DOHH2 (cell line): ENCODE data around the gene SKAP1.

ENCODE experiments used
- H3F3A ChIP-seq: fragments of 200-600 bp; sonication (generic), shearing (Covaris generic); 2 replicates; pipeline ENCODE4 v1.6.0; 2016; ENCODE audit warnings: antibody characterized with exemption, mild to moderate bottlenecking; ENCODE audit not compliant: control insufficient read depth, insufficient read depth
- H3K27ac ChIP-seq: fragments of 200-600 bp; sonication (generic); 2 replicates; pipeline ENCODE4 v1.5.1; 2014; ENCODE audit warnings: low read depth, mild to moderate bottlenecking, low read length, moderate library complexity
- H3K27me3 ChIP-seq: fragments of 200-600 bp; sonication (generic); 2 replicates; pipeline ENCODE4 v1.6.1; 2014; ENCODE audit warnings: mild to moderate bottlenecking, low read length, mixed read lengths; ENCODE audit not compliant: control insufficient read depth
- H3K36me3 ChIP-seq: fragments of 200-600 bp; sonication (generic); 2 replicates; pipeline ENCODE4 v1.6.1; 2014; ENCODE audit warnings: mild to moderate bottlenecking, low read length, moderate library complexity, mixed read lengths; ENCODE audit not compliant: control insufficient read depth
- H3K4me1 ChIP-seq: fragments of 200-600 bp; sonication (generic); 2 replicates; pipeline ENCODE4 v1.6.1; 2014; ENCODE audit warnings: mild to moderate bottlenecking, low read length, mixed read lengths; ENCODE audit not compliant: control insufficient read depth
- H3K4me2 ChIP-seq: fragments of 200-600 bp; sonication (generic); 2 replicates; pipeline ENCODE4 v1.6.0; 2014; ENCODE audit warnings: mild to moderate bottlenecking, low read length, moderate library complexity
- H3K4me3 ChIP-seq: fragments of 200-600 bp; sonication (generic); 2 replicates; pipeline ENCODE4 v1.5.1; 2014; ENCODE audit warnings: mild to moderate bottlenecking, low read length, mixed read lengths
- H3K79me2 ChIP-seq: fragments of 200-600 bp; sonication (generic); 2 replicates; pipeline ENCODE4 v1.6.1; 2014; ENCODE audit warnings: mild to moderate bottlenecking, low read length, mixed read lengths; ENCODE audit not compliant: control insufficient read depth
- H3K9me2 ChIP-seq: fragments of 200-600 bp; sonication (generic); replicated peaks from 2 replicates; pipeline ENCODE4 v1.6.1; 2014; ENCODE audit warnings: mild to moderate bottlenecking, low read length, mixed read lengths; ENCODE audit not compliant: control insufficient read depth
- H3K9me3 ChIP-seq: fragments of 200-600 bp; sonication (generic); 2 replicates; pipeline ENCODE4 v1.6.1; 2014; ENCODE audit warnings: antibody characterized with exemption, low read length, mixed read lengths; ENCODE audit not compliant: control insufficient read depth, insufficient read depth
- H4K20me1 ChIP-seq: fragments of 200-600 bp; sonication (generic); 2 replicates; pipeline ENCODE4 v1.6.0; 2014; ENCODE audit warnings: low read depth, mild to moderate bottlenecking, antibody characterized with exemption, low read length, moderate library complexity; ENCODE audit not compliant: control insufficient read depth, insufficient read depth
- CTCF ChIP-seq: fragments of 200-600 bp; sonication (generic); IDR thresholded peaks from one replicate; pipeline ENCODE4 v1.5.1; 2014; ENCODE audit warnings: antibody characterized with exemption, mild to moderate bottlenecking, low read depth, low read length; ENCODE audit not compliant: poor library complexity, severe bottlenecking
- EZH2phosphoT487 ChIP-seq: fragments of 200-600 bp; sonication (generic); IDR thresholded peaks from 2 replicates; pipeline ENCODE4 v1.6.1; 2017; ENCODE audit warnings: borderline replicate concordance, mild to moderate bottlenecking, antibody characterized with exemption, low read length, moderate library complexity, mixed read lengths

Gene SKAP1

GRCh38 chr17:48392857-48393256 lies 37.2 kb downstream of the SKAP1 start:
- TF ChIP-seq EZH2phosphoT487 = no peak
- TF ChIP-seq CTCF = no peak
- no peaks in the 10 kb centered on the region for H3F3A ChIP-seq
- no peak overlapping the region for H3K4me3 ChIP-seq
- H3K9me2 ChIP-seq = no peaks in the 10 kb centered on the region
- H3K27ac ChIP-seq = no peak overlapping the region
- no peaks in the 10 kb centered on the region for H3K4me1 ChIP-seq
- no peaks in the 10 kb centered on the region for H3K36me3 ChIP-seq
- no peaks in the 10 kb centered on the region for H3K9me3 ChIP-seq
- no peak overlapping the region for H3K4me2 ChIP-seq
- H3K79me2 ChIP-seq = no peaks in the 10 kb centered on the region
- peaks cover 15% of the 10 kb centered on the region for H3K27me3 ChIP-seq
- no peaks in the 10 kb centered on the region for H4K20me1 ChIP-seq

- peaks cover 23% of the 10 kb centered on the region for H3K27me3 ChIP-seq
- no peak overlapping the region for H3K4me2 ChIP-seq
- H4K20me1 ChIP-seq = no peaks in the 10 kb centered on the region
- no peaks in the 10 kb centered on the region for H3K9me3 ChIP-seq
- no peaks in the 10 kb centered on the region for H3K79me2 ChIP-seq
- H3K9me2 ChIP-seq = no peaks in the 10 kb centered on the region
- TF ChIP-seq EZH2phosphoT487 = no peak
- no peak for TF ChIP-seq CTCF
- no peak overlapping the region for H3K4me3 ChIP-seq
- no peaks in the 10 kb centered on the region for H3K36me3 ChIP-seq
- H3K4me1 ChIP-seq = no peaks in the 10 kb centered on the region
- H3K27ac ChIP-seq = no peak overlapping the region
- H3F3A ChIP-seq = no peaks in the 10 kb centered on the region
Measured at GRCh38 chr17:48391444-48391843, 38.6 kb downstream of the SKAP1 start.

- Histone ChIP-seq H3K9me3 (no peaks in the 10 kb centered on the region), H3K4me3 (no peak overlapping the region), H3K4me1 (no peaks in the 10 kb centered on the region), H3K9me2 (no peaks in the 10 kb centered on the region), H3K27me3 (peaks cover 28% of the 10 kb centered on the region), H3F3A (no peaks in the 10 kb centered on the region), H3K36me3 (no peaks in the 10 kb centered on the region), H3K27ac (no peak overlapping the region), H4K20me1 (no peaks in the 10 kb centered on the region), H3K4me2 (no peak overlapping the region), H3K79me2 (no peaks in the 10 kb centered on the region)
- TF ChIP-seq CTCF (no peak), EZH2phosphoT487 (no peak)
Measured at GRCh38 chr17:48389903-48390302, 40.1 kb downstream of the SKAP1 start.
